ENCODE data around the gene SERTAD1.

SERTAD1 gene

DNA sequence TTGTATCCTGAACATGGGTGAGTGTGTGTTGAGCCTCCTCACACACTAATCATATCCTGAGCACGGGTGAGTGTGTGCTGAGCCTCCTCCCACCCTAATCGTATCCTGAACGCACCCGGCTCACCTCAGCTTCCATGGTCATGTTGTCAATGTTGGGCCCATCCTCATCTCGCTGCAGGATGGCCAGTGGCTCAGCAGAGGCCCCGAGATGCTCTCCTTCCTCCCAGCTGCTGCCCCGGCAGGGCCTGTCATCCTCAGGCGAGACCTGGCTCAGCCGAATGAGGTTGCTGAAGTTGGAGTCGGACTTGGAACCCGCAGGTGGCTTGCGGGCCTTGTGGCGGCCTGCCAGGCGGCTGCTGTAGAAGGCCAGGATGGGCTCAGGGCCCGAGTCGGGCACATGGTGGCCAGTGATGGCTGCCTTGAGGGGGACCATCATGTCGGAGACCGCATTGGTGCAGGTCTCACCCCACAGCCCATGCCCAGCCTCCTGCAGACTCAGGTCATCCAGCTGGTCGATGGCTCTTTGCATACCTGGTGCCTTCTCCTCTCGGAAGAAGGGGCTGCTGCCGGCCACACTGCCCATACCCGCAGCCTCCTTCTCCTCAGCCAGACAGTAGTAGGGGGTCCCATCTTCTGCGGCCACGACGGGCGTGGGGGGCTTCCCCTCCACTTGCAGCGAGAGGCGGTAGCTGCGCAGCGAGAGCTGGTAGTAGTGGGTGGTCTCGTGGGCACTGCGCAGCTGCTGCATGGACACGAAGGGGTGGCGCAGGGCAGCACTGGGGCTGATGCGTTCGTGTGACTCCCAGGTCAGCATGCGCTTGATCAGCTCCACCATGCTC is 45.4 kb downstream of the SERTAD1 start:
- no peak for DNase-seq (ENCODE audit: low read depth in 2 of 3, low spot score in 1 of 3)

DNA sequence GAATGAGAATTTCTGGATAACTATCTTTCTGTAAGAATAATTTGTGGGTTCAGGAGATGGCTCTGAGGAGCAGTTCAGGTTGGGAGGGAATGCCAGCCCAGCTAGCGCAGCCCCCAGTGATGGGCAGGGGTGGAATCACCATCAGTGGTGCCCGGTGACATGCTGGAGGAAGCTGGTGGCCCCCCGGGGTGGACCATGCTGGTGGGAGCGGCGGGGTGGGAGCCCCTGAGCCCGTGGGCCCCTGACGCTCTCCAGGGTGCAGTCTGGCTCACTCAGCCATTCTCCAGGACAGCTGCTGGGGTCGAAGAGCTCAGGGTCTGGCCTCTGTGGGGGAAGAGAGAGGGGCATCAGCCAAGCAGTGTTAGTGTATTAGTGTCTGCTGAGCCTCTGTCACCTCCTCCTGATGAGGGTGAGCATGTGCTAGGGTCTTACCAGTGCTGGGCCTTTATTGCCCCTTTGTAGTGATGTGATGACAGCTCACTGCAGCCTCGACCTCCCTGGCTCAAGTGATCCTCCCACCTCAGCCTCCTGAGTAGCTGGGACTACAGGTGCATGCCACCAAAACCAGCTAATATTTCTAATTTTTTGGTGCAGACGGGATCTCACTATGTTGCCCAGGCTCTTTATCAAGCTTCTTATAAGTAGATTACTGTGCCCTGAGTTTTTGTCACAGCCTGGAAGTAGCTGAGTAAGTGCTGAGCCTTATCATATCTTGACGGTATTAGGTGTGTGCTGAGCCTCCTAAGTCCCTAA is 46.2 kb downstream of the SERTAD1 start:
- DNase-seq (ENCODE audit: low read depth in 2 of 3, low spot score in 1 of 3) = no peak

DNA sequence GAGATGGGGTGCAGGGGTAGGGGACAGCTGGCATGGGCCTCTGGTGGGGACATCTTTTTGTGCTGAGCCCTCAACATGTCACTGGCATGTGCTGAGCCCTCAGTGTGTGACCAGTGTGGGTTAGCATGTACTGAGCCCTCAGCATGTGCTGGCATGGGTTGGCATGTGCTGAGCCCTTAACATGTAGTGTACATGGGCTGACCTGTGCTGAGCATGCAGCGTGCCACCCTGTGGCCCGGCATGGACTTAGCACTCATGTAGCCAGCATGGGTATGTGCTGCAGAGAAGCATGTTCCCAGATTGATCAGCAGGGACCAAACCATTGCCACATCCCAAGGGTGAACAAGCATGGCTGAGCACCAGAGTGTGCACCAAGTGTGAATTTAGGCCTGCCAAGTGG is 47.3 kb downstream of the SERTAD1 start:
- DNase-seq (ENCODE audit: low read depth in 2 of 3, low spot score in 1 of 3) = no peak

DNA sequence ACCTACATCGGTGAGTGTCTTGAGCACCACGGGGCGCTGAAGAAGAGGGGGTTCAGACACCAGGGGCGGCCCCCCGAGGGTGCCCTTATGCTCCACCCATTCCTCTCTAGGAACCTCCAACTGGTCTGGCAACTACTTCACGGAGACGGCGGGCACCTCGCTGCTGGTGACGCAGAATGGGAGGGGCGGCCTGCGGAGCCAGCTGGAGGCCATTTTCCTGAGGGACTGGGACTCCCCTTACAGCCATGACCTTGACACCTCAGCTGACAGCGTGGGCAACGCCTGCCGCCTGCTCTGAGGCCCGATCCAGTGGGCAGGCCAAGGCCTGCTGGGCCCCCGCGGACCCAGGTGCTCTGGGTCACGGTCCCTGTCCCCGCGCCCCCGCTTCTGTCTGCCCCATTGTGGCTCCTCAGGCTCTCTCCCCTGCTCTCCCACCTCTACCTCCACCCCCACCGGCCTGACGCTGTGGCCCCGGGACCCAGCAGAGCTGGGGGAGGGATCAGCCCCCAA is 47.9 kb downstream of the SERTAD1 start:
- DNase-seq (ENCODE audit: low read depth in 2 of 3, low spot score in 1 of 3) = no peak

DNA sequence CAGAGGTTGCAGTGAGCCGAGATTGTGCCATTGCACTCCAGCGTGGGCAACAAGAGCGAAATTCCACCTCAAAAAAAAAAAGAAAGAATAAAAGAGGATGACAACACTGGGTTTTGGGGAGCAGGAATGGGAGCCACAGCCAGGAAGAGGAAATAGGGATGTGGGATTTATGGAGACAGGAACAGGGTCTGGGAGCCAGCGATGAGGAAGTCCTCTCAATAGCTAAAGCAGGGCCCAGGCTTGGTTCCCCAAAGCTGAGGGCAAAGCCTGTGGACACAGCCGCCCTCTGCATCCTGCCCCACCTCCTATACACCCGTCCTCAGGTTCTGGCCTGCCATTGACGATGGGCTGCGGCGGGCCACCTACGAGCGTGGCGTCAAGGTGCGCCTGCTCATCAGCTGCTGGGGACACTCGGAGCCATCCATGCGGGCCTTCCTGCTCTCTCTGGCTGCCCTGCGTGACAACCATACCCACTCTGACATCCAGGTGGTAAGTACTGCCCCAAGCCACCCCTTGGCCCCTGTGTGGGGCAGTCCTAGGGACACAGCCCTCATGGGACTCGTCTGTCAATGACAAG is 49.4 kb downstream of the SERTAD1 start:
- no peak for DNase-seq (ENCODE audit: low read depth in 2 of 3, low spot score in 1 of 3)

DNA sequence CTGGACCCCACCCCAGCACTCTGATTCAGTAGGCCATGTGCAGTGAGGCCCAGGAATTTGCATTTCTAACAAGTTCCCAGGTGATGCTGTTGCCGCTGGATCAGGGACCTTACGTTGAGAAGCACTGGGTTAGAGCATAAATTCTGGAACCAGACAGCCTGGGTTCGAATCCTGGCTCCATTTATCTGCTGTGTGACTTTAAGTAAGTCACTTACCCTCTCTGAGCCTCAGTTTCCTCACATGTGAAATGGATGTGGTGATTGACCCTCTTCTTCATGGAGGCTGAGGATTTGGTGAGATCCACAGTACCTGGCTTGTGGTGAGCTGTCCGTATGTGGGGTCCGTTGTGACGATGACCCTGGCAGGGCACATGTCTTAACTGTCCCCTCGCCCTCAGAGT is 51.7 kb downstream of the SERTAD1 start:
- no peak for DNase-seq (ENCODE audit: low read depth in 2 of 3, low spot score in 1 of 3)

DNA sequence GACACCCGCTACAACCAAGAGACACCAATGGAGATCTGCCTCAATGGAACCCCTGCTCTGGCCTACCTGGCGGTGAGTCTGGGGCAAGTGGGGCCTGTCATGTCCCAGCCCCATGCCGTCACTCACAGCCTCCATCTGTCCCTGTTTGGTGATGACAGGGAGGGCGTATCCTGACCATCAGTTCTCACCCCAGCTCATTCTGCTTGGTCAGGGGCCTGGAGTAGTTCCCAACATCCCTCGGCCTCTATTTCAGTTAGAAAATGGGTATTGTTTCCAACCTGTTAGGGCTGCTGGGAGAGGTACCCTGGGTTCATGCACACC is 54.0 kb downstream of the SERTAD1 start:
- no peak for DNase-seq (ENCODE audit: low read depth in 2 of 3, low spot score in 1 of 3)
